NCI-H1105 treated with DMSO at 0.1 percent for 48 hours (cell line): ENCODE results near the gene CCDC106.

ENCODE experiments used
- DNase-seq: peaks from one replicate; lab custom pipeline; 2025; lab: John Stamatoyannopoulos, UW

CCDC106 gene

GRCh38 chr19:55669418-55670279 lies 21.6 kb downstream of the CCDC106 start:
- DNase-seq, result no peak

DNA sequence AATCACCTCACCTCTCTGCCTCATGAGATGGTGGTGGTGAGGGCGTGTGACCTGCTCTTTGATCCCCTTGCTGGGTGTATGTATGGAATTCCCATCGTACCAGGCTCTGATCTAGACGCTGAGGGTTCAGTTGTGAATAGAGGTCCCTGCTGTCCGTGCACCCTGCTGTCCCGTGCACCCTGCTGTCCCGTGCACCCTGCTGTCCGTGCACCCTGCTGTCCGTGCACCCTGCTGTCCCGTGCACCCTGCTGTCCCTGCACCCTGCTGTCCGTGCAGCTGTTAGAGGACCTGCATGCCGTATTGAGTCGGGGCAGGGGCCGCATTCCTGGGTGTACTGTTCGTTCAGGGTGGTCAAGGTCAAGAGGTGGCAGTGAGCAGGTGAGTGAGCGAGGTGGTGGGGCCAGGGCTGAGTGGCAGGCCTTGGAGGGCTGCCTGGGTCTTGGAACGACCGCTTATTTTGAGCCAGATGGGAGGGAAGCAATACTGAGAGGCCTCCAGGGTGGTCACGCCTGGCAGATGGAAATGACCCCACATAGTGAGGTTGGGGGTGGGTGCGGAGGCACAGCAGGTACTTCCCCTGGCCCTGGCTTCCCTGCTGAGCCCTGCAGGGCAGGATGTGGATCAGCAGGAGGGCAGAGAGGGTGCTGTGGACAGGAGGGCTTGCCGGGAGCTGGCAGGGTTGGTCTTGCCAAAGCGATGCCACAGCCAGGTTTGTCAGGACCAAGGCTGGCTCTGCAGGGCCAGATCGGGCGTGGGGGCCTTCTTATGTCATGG lies 22.5 kb downstream of the CCDC106 start:
- no peak for DNase-seq

- DNase-seq, result no peak
Measured at GRCh38 chr19:55671054-55671378, 23.0 kb downstream of the CCDC106 start.

DNA sequence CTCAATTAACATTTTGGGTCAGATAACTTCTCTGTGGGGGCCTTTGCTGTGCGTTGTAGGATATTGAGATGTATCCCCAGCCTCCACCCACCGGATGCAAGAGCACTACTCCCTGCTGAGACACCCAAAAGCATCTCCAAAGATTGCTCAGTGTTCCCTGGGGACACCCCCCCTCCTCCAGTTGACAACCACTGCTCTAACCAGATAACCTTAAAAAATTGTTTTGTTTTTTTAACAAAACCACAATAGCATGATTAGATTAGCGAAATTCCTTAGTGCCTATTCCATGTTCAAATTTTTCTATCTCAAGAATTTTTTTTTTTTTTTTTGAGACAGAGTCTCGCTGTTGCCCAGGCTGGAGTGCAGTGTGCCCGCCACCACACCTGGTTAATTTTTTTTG lies 24.4 kb downstream of the CCDC106 start:
- no peak for DNase-seq

- no peak for DNase-seq
Measured at GRCh38 chr19:55673465-55673864, 25.5 kb downstream of the CCDC106 start.

DNA sequence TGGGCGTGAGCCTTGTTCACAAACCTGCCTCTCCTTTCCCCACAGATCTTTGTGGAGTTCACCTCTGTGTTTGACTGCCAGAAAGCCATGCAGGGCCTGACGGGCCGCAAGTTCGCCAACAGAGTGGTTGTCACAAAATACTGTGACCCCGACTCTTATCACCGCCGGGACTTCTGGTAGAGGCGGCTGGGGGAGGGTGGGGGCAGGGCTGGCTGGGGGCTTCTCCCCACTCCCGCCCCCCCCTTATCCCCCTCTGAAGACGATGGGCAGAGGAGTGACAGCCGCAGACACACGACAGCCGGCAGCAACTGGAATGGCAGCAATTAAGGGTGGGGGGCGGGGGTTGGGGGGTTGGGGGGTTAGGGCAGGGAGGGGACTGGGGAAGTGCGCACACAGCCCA lies 25.9 kb downstream of the CCDC106 start:
- no peak for DNase-seq

GRCh38 chr19:55674459-55674840 lies 26.4 kb downstream of the CCDC106 start:
- no peak for DNase-seq

DNA sequence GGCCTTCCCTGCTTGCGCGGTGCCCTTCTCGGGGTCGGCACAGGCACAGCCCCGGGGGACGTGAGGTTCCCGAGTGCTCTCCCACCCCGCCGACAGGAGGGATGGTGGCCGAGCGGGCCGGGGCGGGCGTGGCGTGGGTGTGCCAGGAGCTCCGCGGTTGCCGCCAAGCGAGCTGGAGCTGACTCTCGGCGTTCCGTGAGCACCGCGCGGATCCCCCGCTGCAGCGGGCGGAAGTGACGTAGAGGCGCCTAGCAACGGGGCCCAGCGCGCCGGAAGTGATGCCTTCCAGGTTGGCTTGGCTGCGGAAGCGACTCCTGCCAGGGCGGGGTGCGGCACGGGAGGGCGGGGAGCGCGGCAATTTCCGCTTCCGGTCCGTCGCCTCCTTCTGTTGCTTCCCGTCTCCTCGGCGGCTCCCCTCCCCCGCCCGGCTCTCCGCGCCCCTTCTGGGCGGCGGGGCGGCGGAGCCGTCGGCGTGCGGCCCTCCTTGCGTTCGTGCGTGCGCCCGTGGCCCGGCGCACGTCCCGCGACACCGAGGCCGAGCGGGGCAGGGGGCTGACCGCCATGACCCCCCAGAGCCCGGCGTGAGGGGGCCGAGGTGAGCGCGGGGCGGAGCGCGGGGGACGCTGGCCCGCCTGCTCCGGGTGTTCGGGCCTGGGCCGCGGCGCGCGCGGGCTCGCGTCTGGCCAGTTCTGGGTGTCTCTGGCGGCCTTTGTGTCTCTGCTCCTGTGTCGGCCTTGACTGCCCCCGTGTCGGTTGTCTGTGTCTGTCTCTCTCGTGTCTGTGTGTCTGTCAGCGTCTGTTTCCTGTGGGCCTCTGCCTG lies 27.0 kb downstream of the CCDC106 start, which contains the start of gene EPN1:
Gene EPN1 (plus strand): TSS at position 386 of the 820 bp plus-strand sequence. CDS start 3,402 bp downstream, outside the sequence.
- peak; percentile 96 for DNase-seq

GRCh38 chr19:55675661-55676354 lies 27.8 kb downstream of the CCDC106 start:
- no peak for DNase-seq

DNA sequence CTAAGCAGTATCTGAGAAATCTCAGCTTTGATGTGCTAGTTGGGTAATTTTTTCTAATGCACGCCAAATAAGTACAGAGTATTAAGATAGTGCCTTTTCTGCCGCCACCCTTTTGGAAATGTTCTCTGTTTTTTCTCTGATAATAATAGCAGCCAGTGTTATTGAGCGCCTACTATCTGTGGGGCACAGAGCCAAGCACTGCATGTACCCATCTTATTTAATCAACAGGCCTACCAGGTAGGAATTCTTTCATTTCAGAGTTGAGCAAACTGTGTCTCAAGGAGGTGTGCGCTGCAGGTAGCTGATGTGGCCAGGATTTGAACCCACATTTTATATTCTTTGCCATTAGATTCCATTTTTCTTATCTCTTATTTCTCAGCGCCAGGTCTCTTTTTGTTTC lies 28.4 kb downstream of the CCDC106 start:
- no peak for DNase-seq

DNA sequence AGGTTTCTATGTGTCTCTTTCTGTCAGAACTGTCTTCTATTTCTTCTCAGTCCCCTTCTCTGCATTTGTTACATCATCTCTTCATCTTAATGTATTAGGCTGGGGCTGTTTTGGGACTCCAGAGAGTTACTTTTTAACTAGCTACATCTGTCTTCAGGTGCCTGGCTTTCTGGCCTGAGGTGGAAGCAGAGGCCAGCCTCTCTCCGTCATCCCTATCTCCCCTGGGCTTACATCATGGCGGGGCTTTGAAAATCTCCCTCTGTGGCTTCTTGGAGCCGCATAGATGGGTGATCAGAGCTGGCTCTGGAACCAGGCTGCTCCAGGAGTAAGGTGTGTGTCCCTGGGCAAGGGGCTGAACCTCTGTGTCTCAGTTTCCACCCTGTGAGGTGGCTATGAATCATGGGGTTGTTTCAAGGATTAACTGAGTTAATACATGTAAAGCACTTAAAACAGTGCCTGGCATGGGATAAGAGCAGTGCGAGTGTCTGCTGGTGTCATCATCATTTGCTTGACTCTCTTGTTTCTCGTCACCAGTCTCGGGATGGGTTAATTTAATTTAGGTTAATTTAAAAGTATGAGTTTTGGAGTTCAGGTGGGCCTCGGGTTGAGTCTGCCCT lies 29.0 kb downstream of the CCDC106 start:
- DNase-seq, result no peak

- DNase-seq, result no peak
Measured at GRCh38 chr19:55677572-55678028, 29.6 kb downstream of the CCDC106 start.

DNA sequence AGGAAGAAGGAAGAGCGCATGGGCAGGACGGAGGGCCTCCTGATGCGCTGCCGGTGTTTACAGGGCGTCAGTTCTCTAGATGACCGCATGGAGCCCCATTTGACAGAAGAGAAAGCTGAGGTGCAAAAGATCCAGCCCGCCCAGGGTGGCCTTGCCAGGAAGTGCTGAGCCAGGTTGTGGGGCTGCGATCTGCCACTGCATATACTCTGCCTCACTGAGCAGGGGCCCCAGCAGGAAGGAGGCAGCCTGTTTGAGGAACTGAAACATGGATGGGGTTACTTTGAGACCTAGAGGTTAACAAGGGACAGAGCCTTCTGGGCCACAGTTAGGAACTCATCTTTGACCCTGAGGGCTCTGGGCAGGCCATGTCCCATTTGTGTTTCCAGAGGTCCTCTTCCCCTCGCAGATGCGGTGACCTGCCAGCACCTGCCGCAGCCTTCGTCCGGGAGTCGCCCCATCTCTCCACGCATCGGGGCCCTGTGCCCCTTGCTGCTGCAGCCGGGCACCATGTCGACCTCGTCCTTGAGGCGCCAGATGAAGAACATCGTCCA lies 30.2 kb downstream of the CCDC106 start:
- DNase-seq, result no peak

DNA sequence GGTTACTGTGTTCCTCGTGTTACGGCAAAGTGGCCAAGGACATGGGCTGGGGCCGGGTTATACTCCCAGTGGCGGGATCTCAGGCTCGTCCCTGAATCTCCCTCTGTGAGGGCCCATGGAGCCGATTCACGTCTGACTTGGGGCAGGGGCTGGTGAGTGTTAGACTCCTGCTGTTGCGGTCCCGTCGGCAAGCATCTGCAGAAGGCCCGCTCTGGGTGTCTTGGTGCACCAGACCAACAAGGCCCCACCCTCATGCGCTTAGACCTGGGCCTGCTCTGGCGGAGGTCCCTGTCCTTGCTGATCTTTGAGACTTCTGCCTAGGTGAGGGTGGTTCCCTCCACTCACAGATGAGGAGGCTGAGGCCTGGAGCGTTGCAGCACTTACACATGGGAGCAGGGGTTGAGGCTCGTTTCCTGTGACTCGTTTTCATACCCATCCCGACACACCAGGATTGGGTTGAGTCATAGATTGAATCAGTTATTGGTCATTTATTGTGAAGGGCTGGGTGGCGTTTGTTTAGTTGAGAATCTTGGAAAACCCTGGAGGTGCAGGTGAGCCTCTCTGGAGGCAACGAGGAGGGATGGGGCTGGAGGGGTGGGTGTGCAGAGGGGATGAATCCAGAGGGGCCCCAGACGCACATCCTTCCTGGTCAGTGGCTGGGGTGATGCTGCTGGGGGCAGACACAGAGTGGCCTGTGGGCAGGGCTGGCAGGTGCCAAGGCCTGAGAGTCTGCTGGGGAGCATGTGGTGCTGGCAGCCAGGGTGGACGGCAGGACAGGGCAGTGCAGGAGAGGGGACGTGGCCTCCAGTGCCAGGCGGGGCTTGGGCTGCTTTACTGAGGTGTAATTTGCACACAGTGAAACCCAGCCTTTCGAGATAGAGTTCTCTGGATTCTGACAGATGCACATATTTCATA lies 31.6 kb downstream of the CCDC106 start:
- DNase-seq, result no peak

GRCh38 chr19:55680339-55681130 lies 32.5 kb downstream of the CCDC106 start:
- no peak for DNase-seq

DNA sequence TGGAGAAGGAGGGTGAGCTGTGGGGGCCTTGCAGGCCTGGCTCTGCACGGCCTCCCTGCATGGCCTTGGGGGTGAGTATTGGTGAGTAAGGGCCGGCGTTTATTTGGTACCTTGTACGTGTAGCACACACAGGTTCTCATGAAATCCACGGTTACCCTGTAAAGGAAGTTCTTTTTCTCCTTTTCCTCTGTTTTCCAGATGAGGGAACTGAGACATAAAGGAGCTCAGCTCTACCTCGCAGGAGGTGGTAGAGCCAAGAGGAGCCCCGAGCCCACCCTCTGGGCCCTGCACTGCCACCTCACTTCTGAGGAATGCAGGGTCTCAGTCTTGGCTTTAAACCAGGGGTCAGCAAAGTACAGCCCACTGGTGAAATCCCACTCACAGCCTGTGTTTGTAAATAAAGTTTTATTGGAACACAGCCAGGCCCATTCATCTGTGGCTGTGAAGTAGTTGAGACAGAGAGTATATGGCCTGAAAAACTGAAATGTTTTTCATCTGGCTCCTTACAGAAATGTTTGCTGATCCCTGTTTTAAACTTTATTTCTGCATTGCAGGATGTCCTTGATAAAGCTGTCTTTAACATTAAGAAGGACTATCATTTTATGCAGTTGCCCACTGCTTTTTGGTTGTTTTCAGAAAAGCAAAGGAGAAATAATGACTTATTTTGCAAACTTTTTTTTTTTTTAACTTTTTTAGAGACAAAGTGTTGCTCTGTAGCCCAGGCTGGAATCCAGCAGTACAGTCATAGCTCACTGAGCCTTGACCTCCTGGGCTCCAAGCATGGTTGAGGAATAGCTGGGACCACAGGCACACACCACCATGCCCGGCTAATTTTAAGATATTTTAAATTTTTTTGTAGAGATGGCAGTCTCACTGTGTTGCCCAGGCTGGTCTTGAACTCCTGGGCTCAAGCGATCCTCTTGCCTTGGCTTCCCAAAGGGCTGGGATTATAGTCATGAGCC lies 33.4 kb downstream of the CCDC106 start:
- no peak for DNase-seq

GRCh38 chr19:55683449-55684261 lies 35.6 kb downstream of the CCDC106 start:
- DNase-seq, result no peak
